H9 (cell line): ENCODE data around the gene CACNA2D4. TPM values are rescaled to one million over a fixed set of nuclear protein-coding genes. Genes with fewer than 3 reads are reported as not detected.

Source experiments
- DNase-seq: peaks from one replicate; pipeline ENCODE4 v3.0.0-alpha.2; 2017
- H2AFZ ChIP-seq: one replicate; pipeline ENCODE4 v1.6.1; 2013; ENCODE audit warnings: mild to moderate bottlenecking, low read length, control low read depth, moderate library complexity
- H2AK5ac ChIP-seq: 2 replicates; pipeline ENCODE4 v1.6.1; 2013; ENCODE audit warnings: low read length, control low read depth, mixed read lengths; ENCODE audit not compliant: insufficient read length
- H2BK120ac ChIP-seq: one replicate; pipeline ENCODE4 v1.6.1; 2013; ENCODE audit warnings: low read depth, mild to moderate bottlenecking, low read length, control low read depth, inconsistent platforms; ENCODE audit not compliant: poor library complexity, severe bottlenecking
- H2BK12ac ChIP-seq: 2 replicates; pipeline ENCODE4 v1.6.1; 2013; ENCODE audit warnings: low read length, control low read depth, mixed read lengths, low read depth; ENCODE audit not compliant: insufficient read length
- H2BK15ac ChIP-seq: 2 replicates; pipeline ENCODE4 v1.6.1; 2013; ENCODE audit warnings: low read depth, low read length, control low read depth
- H2BK20ac ChIP-seq: one replicate; pipeline ENCODE4 v1.6.1; 2013; ENCODE audit warnings: low read depth, mild to moderate bottlenecking, low read length, control low read depth, inconsistent platforms; ENCODE audit not compliant: poor library complexity, severe bottlenecking
- H2BK5ac ChIP-seq: 2 replicates; pipeline ENCODE4 v1.6.1; 2013; ENCODE audit warnings: low read length, control low read depth, mixed read lengths; ENCODE audit not compliant: insufficient read length
- H3K14ac ChIP-seq: 2 replicates; pipeline ENCODE4 v1.6.1; 2013; ENCODE audit warnings: low read length, control low read depth; ENCODE audit not compliant: insufficient read depth
- H3K18ac ChIP-seq: 2 replicates; pipeline ENCODE4 v1.6.1; 2013; ENCODE audit warnings: low read depth, mild to moderate bottlenecking, mixed read lengths, low read length, control low read depth; ENCODE audit not compliant: insufficient read length
- H3K23ac ChIP-seq: 2 replicates; pipeline ENCODE4 v1.6.1; 2013; ENCODE audit warnings: low read length, control low read depth, mixed read lengths, low read depth; ENCODE audit not compliant: insufficient read length
- H3K23me2 ChIP-seq: 2 replicates; pipeline ENCODE4 v1.6.1; 2013; ENCODE audit warnings: low read depth, mild to moderate bottlenecking, mixed read lengths, low read length, control low read depth; ENCODE audit not compliant: insufficient read length, poor library complexity, severe bottlenecking
- H3K27ac ChIP-seq: 2 replicates; pipeline ENCODE4 v1.5.1; 2013; ENCODE audit warnings: low read length, control low read depth, mixed read lengths, low read depth; ENCODE audit not compliant: insufficient read length
- H3K27me3 ChIP-seq: 2 replicates; pipeline ENCODE4 v1.6.1; 2013; ENCODE audit warnings: low read length, control low read depth, inconsistent platforms; ENCODE audit not compliant: insufficient read depth
- H3K4ac ChIP-seq: 2 replicates; pipeline ENCODE4 v1.6.1; 2013; ENCODE audit warnings: low read depth, mild to moderate bottlenecking, control low read depth, inconsistent platforms, low read length, moderate library complexity
- H3K4me1 ChIP-seq: 2 replicates; pipeline ENCODE4 v1.6.1; 2013; ENCODE audit warnings: low read length, control low read depth, inconsistent platforms; ENCODE audit not compliant: insufficient read depth
- H3K4me2 ChIP-seq: 2 replicates; pipeline ENCODE4 v1.6.1; 2013; ENCODE audit warnings: low read length, control low read depth, mixed read lengths; ENCODE audit not compliant: insufficient read length, insufficient read depth
- H3K56ac ChIP-seq: 2 replicates; pipeline ENCODE4 v1.6.1; 2013; ENCODE audit warnings: low read depth, mild to moderate bottlenecking, mixed read lengths, low read length, control low read depth; ENCODE audit not compliant: insufficient read length
- H3K79me1 ChIP-seq: 2 replicates; pipeline ENCODE4 v1.6.1; 2013; ENCODE audit warnings: low read depth, mild to moderate bottlenecking, moderate library complexity, low read length, control low read depth, inconsistent platforms; ENCODE audit not compliant: insufficient read depth, poor library complexity, severe bottlenecking
- H3K79me2 ChIP-seq: 2 replicates; pipeline ENCODE4 v1.6.1; 2013; ENCODE audit warnings: low read length, control low read depth, inconsistent platforms; ENCODE audit not compliant: insufficient read depth
- H3K9ac ChIP-seq: 2 replicates; pipeline ENCODE4 v1.6.1; 2013; ENCODE audit warnings: low read length, control low read depth, mixed read lengths; ENCODE audit not compliant: insufficient read length; ENCODE audit errors: extremely low read depth
- H3K9me3 ChIP-seq: one replicate; pipeline ENCODE4 v1.6.1; 2013; ENCODE audit warnings: low read depth, low read length, inconsistent platforms; ENCODE audit not compliant: control insufficient read depth
- H3T11ph ChIP-seq: one replicate; pipeline ENCODE4 v1.6.1; 2013; ENCODE audit warnings: mild to moderate bottlenecking, low read length, control low read depth, inconsistent platforms
- H4K20me1 ChIP-seq: one replicate; pipeline ENCODE4 v1.6.1; 2013; ENCODE audit not compliant: control insufficient read depth, insufficient read length, insufficient read depth
- H4K5ac ChIP-seq: 2 replicates; pipeline ENCODE4 v1.6.1; 2013; ENCODE audit warnings: low read depth, mild to moderate bottlenecking, mixed read lengths, low read length, control low read depth; ENCODE audit not compliant: insufficient read length
- H4K8ac ChIP-seq: replicated peaks from 2 replicates; pipeline ENCODE4 v1.6.1; 2013; ENCODE audit warnings: low read length, control low read depth, mixed read lengths, low read depth; ENCODE audit not compliant: insufficient read length
- H4K91ac ChIP-seq: 2 replicates; pipeline ENCODE4 v1.6.1; 2013; ENCODE audit warnings: low read depth, mild to moderate bottlenecking, moderate library complexity, mixed read lengths, low read length, control low read depth; ENCODE audit not compliant: insufficient read length
- H3K27ac Mint-ChIP-seq, 3 experiments: 2 replicates in 2 of 3; 3 replicates in 1 of 3; pipeline ENCODE4 v1.8.0; 2020 to 2021; ENCODE audit warnings: mixed read lengths in 3 of 3, mild to moderate bottlenecking in 1 of 3, moderate library complexity in 1 of 3
- H3K27me3 Mint-ChIP-seq: 2 replicates; pipeline ENCODE4 v1.8.0; 2021; ENCODE audit warnings: low read depth, mild to moderate bottlenecking, moderate library complexity, mixed read lengths
- H3K36me3 Mint-ChIP-seq, 3 experiments: 2 replicates in 2 of 3; 3 replicates in 1 of 3; pipeline ENCODE4 v1.8.0; 2020 to 2021; ENCODE audit warnings: low read depth in 3 of 3, mixed read lengths in 3 of 3; ENCODE audit not compliant: insufficient read depth in 1 of 3
- H3K4me1 Mint-ChIP-seq, 2 experiments: 2 replicates each; pipeline ENCODE4 v1.8.0; 2020; ENCODE audit warnings: mixed read lengths in 2 of 2
- H3K4me3 Mint-ChIP-seq, 2 experiments: 2 replicates in 1 of 2; 3 replicates in 1 of 2; pipeline ENCODE4 v1.8.0; 2020 to 2021; ENCODE audit warnings: mild to moderate bottlenecking in 2 of 2, mixed read lengths in 2 of 2, moderate library complexity in 1 of 2
- H3K9me3 Mint-ChIP-seq, 2 experiments: 2 replicates in 1 of 2; 3 replicates in 1 of 2; pipeline ENCODE4 v1.8.0; 2020; ENCODE audit warnings: mild to moderate bottlenecking in 2 of 2, mixed read lengths in 2 of 2, moderate library complexity in 1 of 2
- WGBS: extraction: QIAGEN DNeasy Blood & Tissue Kit; methylation state at CpG from one replicate; pipeline ENCODE4 v1.1.7; 2013; ENCODE audit warnings: missing lambda C conversion rate, low lambda C conversion rate, mixed read lengths; ENCODE audit not compliant: insufficient read length; ENCODE audit errors: extremely low coverage; 5-methylcytosine and 5-hydroxymethylcytosine counted together
- total RNA-seq: library from RNA; stranded (reverse); gene quantifications from 2 replicates; pipeline ENCODE4 v1.2.1, GENCODE V29; 2021
- TF ChIP-seq, protein P1 (sequence below): fragments of 200-600 bp; sonication (generic); conservative IDR thresholded peaks from 3 replicates; pipeline ENCODE4 v1.8.0; 2021; ENCODE audit warnings: antibody characterized with exemption, mild to moderate bottlenecking

CACNA2D4 gene
- total RNA-seq, 1 experiment from 2014 or later, result 0.79 TPM

DNA sequence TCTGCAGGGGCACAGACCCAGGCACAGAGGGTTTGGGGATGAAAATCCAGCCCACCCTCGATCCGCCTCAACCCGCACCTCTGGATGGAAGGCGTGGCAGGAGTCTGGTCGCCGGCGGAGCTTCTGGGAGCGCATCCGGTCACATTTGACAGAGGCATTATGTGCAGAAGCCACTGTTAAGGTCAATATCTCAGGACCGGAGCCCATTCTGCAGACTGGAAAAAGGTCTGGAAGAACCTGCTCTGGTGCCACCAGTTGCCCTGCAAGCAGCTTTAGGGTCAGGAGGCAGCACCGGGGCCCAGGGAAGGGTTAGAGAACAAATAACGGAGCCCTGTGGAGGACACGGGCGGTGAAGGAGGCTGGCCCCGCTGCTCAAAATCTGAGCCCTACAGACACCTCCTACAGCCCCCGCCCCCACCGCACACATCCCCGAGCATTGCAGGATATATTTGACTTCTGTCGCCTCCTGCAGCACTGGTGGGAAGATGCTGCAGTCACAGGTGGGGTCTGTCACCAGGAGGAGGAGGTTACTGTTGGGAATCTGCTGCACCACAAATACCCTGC, 123.1 kb downstream of the CACNA2D4 start:
- Histone ChIP-seq H3K4me1 (no peaks in the 10 kb centered on the region; the same call in 1 of the 2 replicates), H3K4me2 (peak overlapping the region; percentile 20), H3K23ac (no peak overlapping the region), H2BK20ac (no peak overlapping the region), H2AFZ (no peak overlapping the region), H3K9ac (no peak overlapping the region), H3K79me1 (no peaks in the 10 kb centered on the region), H3K79me2 (no peaks in the 10 kb centered on the region), H3K4ac (no peak overlapping the region), H3K9me3 (no peaks in the 10 kb centered on the region), H4K91ac (no peak overlapping the region), H3K23me2 (peaks cover 4% of the 10 kb centered on the region), H3K56ac (no peak overlapping the region), H3K14ac (no peak overlapping the region; the same call in 1 of the 2 replicates), H4K20me1 (no peaks in the 10 kb centered on the region), H3T11ph (no peak overlapping the region), H2BK15ac (no peak overlapping the region), H2BK120ac (no peak overlapping the region), H2BK12ac (no peak overlapping the region), H2BK5ac (no peak overlapping the region), H3K27me3 (no peaks in the 10 kb centered on the region), H3K27ac (no peak overlapping the region), H4K8ac (no peak overlapping the region), H3K18ac (no peak overlapping the region), H2AK5ac (no peak overlapping the region), H4K5ac (no peak overlapping the region)
- Mint-ChIP-seq H3K27ac (no peak overlapping the region), H3K36me3 (no peaks in the 10 kb centered on the region), H3K27me3 (peaks cover 7% of the 10 kb centered on the region), H3K4me3 (peak overlapping the region in 1 of 2 experiments; percentile 62; a peak in 1 of 5 replicates), H3K9me3 (no peaks in the 10 kb centered on the region), H3K4me1 (peaks cover 32 to 35% of the 10 kb centered on the region in 2 experiments)
- peak; percentile 52 for DNase-seq
- no CpG with 5 or more reads among the region's 19 CpGs for WGBS
- TF ChIP-seq, protein P1, sequence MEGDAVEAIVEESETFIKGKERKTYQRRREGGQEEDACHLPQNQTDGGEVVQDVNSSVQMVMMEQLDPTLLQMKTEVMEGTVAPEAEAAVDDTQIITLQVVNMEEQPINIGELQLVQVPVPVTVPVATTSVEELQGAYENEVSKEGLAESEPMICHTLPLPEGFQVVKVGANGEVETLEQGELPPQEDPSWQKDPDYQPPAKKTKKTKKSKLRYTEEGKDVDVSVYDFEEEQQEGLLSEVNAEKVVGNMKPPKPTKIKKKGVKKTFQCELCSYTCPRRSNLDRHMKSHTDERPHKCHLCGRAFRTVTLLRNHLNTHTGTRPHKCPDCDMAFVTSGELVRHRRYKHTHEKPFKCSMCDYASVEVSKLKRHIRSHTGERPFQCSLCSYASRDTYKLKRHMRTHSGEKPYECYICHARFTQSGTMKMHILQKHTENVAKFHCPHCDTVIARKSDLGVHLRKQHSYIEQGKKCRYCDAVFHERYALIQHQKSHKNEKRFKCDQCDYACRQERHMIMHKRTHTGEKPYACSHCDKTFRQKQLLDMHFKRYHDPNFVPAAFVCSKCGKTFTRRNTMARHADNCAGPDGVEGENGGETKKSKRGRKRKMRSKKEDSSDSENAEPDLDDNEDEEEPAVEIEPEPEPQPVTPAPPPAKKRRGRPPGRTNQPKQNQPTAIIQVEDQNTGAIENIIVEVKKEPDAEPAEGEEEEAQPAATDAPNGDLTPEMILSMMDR, result no peak
